Activated CD4-positive, alpha-beta T cell treated with anti-CD3 and anti-CD28 coated beads for 4 hours (primary cell): ENCODE results near the gene LRRTM4.

ENCODE experiments used
- DNase-seq, 2 donors: peaks; one replicate each; pipeline ENCODE4 v3.0.0-alpha.2; 2020

LRRTM4 gene

DNA sequence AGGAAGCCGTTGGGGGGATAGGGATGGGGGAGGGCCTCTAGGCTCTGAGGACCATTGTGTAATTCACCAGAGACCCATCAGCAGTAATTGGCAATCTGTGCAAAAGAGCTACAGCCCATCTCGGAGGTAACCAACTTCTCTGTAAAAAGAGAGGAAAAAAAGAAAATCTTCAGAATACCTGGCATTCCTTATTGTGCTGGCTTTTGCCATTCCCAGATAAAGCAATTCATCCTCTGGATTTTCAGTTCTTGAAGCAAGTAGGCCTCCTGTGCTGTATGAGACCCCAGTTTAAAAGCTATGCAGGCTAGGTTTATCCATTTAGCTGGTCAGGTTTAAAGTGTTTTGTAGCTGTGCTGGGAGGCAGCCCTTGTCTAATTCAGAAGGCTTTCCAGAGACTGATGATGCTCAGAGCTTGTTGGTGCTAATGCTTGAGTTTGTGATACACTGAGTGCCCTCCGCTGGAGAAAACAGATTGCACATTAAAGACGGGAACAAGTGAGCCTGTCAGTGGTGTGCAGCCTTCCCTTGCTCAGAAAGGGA lies at the start of gene LRRTM4:
Gene LRRTM4, minus strand, starts transcription at position 446 of the 540 bp plus-strand sequence.
- DNase-seq, result no peak

DNA sequence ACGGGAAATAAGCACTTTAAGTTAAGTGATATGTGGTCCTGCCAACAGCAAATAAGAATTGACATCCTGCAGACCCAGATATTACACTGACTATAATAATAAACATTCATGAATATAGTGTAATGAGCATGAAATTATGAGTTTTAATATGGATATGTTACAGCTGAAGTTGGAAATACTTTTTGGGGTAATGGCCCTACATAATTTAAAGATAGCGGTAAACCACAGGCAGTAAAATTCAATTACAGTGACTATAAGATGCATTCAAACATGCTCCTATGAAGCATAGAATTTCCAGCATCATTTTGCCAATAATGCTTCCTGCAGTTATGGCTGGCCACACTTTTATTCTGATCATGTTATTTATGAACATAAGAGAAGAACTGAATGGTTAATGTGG lies 49.4 kb upstream of the LRRTM4 start:
- no peak for DNase-seq

GRCh38 chr2:77567723-77568122 lies 45.5 kb upstream of the LRRTM4 start:
- DNase-seq, result no peak

DNA sequence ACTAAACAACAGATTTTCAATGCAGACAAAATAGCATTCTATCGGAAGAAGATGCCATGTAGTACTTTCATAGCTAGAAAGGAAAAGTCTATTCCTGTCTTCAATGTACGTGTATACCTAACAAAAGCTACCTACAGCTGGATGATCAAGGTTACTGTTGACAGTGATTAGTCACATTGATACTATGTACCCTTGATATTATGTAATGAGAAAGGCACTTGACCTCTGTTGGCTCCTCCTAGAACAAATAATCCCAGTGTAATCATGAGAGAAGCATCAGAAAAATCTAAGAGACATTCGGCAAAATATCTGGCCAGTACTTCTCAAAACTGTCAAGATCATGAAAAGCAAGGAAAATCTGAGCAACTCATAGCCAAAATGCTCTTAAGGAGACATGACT lies 44.4 kb upstream of the LRRTM4 start:
- no peak for DNase-seq

- DNase-seq, result no peak
Measured at GRCh38 chr2:77566131-77566530, 44.0 kb upstream of the LRRTM4 start.

GRCh38 chr2:77552956-77553355 lies 30.8 kb upstream of the LRRTM4 start:
- DNase-seq, result no peak

- DNase-seq, result no peak
Measured at GRCh38 chr2:77538031-77538430, 15.9 kb upstream of the LRRTM4 start.

DNA sequence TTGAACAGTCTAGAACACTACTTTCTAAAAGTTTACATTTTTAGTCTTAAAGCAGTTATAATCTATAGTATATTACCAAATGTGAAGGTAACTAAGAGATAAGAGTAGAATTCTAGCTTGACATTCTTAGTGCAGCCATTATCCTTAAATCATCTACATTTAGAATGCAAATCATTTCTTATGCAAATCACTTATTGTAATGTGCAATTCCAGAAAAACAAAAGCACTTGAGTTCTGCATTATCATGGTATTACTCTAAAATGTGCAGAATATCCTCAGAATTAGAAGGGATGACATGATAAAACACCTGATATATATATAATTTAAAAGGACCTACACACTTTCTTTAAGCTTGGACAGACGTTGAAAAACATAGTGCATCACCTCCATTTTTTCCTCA lies 712 bp upstream of the LRRTM4 start:
- DNase-seq, result no peak

- DNase-seq, result no peak
Measured at GRCh38 chr2:77521548-77521891, 656 bp downstream of the LRRTM4 start.

DNA sequence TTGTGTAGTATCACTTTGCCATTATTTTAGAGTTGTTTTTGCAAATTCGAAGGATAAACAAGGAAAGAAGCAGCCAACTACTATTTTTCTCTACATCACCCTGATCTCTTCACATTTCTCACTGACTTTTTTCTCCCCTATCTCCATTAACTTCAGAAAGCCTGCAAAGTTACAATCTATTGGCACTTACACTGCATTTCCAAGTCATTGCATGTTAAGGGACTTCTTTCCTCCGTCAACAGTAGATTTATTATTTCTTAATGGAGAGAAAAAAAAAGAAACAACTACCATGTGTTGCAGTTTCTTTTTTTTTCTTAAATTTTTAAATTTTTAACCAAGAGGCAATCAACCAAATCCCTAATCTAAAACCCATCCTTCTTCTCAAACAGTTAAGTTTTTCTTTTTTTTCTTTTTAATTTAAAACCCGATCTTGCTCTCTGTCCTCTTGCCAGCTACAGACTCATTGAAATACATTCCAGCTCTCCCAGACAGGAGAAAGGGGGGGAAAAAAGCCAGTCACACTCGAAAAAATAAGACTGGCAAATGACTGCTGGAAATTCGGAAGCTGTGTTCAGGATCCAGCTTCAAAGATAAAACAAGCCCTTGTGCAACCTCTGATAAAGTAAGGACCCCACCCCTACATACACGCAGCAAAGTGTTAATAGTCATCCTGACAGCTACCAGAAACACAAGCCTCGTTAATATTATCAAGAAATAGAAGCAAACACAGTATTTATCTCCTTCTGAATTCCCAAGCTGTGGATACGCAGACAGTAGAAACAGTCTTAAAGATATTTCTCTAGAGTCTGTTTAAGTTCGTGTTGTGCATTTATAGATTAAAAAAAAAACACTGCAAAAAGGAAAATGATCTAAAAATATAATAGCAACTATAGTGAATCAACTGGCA lies 1.3 kb downstream of the LRRTM4 start:
- no peak for DNase-seq

DNA sequence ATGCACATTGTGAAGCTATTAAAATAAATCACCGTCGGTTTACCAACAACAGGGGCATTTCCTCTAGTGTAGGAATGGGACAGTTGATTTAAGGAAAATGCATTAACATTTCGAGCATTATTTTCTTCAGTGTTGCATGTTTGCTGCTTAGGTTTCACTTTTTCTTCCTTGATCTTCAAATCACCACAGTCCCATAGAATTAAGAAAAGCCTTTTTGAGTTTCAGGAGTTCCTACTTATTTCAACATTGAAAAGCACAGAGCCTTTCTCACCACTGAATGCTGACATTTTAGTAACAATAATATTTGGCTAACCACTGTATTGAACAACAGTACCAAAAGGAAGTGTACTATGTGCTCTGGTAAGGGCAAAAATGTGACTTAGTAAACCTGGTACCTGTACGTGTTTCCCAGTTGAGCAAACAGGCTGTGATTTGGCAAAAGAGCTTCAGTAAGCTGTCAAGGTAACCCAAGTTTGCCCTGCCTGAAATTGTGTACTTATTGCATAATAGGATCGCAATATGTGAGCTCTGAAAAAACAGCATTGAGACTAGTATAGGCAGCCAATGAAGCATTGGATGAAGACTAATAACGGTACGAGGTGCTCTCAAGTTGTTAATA lies 2.2 kb downstream of the LRRTM4 start:
- no peak for DNase-seq

- no peak for DNase-seq
Measured at GRCh38 chr2:77519164-77519887, 2.9 kb downstream of the LRRTM4 start.

GRCh38 chr2:77518311-77518710 lies 3.9 kb downstream of the LRRTM4 start:
- DNase-seq, result no peak

DNA sequence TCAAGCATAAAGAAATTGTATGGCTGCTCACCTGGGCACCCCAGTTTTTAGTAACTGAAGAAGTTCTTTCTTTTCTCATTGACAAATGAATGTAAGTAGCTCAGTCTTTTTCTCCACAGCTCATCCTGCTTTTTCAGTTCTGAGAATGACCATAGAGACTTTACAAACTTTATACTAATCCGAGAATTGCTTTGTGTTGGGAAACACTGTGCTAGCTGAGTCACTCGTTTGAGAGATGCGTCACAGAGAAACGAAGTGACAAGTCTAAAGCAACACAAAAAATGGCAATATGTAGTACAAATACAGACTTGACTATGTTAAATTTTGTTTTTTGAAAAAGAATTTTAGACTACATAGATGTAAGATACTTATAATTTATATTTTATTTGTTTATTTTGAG lies 9.0 kb downstream of the LRRTM4 start:
- DNase-seq, result no peak

- DNase-seq, result no peak
Measured at GRCh38 chr2:77512507-77512906, 9.7 kb downstream of the LRRTM4 start.

- no peak for DNase-seq
Measured at GRCh38 chr2:77508511-77508910, 13.7 kb downstream of the LRRTM4 start.

GRCh38 chr2:77507657-77508056 lies 14.5 kb downstream of the LRRTM4 start:
- DNase-seq, result no peak

DNA sequence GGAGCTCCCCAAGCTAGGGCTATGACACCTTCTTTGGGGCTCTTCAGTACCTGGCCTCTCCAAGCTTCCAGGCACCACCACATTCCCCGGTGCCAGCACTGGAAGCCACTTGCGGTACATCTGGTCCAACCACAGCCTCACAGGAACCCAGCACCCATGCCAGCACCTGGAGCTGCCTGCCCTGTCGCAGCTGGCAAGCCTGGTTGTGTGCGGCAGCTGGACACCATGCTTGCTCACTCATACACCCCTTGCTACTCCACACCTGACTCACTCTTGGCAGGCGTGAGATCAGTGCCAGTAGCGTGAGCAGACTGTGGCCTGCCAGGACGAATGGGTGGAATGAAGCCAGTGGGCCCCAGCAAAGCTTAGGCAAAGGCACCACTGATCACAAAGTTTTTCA lies 34.0 kb downstream of the LRRTM4 start:
- no peak for DNase-seq

GRCh38 chr2:77487074-77487803 lies 34.9 kb downstream of the LRRTM4 start:
- DNase-seq, result no peak

DNA sequence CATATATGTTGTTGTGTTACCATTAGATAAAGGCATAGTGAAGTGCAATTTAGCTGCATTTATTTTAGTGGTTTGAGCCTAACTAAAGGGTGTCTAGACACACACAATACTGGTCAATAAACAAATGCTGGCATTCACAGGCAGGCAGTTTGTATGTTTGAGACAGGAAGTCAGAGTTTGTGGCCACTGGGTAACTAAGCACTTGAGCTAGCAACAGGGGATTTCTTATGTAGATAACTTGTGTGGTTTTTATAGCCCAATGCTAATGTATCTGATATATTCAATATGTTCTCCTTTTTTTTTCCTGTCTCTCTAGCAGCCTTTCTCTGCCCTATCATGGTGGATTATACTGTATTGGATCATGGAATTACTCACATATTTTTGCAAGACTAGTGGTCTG lies 38.1 kb downstream of the LRRTM4 start:
- no peak for DNase-seq

- no peak for DNase-seq
Measured at GRCh38 chr2:77479895-77480294, 42.3 kb downstream of the LRRTM4 start.

DNA sequence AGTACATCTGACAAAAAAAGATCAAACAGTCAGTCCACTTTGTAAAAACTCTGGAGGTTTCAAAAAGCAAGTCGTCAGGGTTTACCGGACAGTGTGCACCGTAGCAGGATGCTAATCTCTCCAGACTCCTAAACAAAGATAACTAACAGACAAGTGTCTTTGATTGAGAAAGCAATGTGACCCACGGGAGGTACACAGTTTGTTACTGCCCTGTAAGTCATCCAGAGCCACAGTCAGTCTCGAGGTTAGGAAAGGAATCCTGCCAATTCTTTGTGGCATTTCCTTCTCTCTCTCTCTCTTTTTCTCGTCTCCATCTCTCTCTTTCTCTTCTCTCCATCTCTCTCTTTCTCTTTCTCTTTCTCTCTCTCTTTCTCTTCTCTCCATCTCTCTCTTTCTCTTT lies 42.8 kb downstream of the LRRTM4 start:
- DNase-seq, result no peak

DNA sequence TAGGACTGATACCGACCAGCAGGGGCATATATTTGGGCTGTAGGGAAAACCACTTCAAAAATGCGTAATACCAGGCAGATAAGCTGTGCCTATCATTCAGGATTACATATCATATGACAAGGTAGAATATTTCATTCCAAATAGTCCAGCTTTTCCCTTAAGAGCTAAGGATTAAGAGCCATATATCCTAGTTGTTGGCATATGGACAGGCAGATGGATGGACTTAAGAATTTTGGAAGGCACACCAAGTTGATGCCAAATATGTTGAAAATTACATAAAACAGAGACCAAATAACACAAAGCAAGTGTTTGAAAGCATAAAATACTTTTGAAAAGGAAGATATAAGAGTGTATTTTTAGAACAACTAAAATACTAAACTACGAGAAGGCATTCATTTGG lies 52.1 kb downstream of the LRRTM4 start:
- no peak for DNase-seq
